HEK293T (cell line): ENCODE results near the gene IGF1R.

ENCODE experiments used
- FOXK2 ChIP-seq: fragments of 450-650 bp; IDR thresholded peaks from 2 replicates; pipeline ENCODE4 v1.6.1; 2016; ENCODE audit warnings: mild to moderate bottlenecking
- FOXM1 ChIP-seq: fragments of 450-650 bp; IDR thresholded peaks from 2 replicates; pipeline ENCODE4 v1.6.1; 2017; ENCODE audit warnings: mild to moderate bottlenecking, borderline replicate concordance
- HDGF ChIP-seq: fragments of 450-650 bp; IDR thresholded peaks from 2 replicates; pipeline ENCODE4 v1.6.1; 2017; ENCODE audit warnings: antibody characterized with exemption, borderline replicate concordance
- L3MBTL2 ChIP-seq: fragments of 450-650 bp; conservative IDR thresholded peaks from 2 replicates; pipeline ENCODE4 v1.6.1; 2016; ENCODE audit warnings: mild to moderate bottlenecking
- NFRKB ChIP-seq: fragments of 450-650 bp; IDR thresholded peaks from 2 replicates; pipeline ENCODE4 v1.6.1; 2016; ENCODE audit warnings: mild to moderate bottlenecking, moderate library complexity
- SP1 ChIP-seq: fragments of 450-650 bp; IDR thresholded peaks from 2 replicates; pipeline ENCODE4 v1.6.1; 2017
- SUZ12 ChIP-seq: fragments of 450-650 bp; IDR thresholded peaks from 2 replicates; pipeline ENCODE4 v1.6.1; 2016; ENCODE audit warnings: mild to moderate bottlenecking
- TARDBP ChIP-seq: fragments of 450-650 bp; IDR thresholded peaks from 2 replicates; pipeline ENCODE4 v1.6.1; 2016
- ZNF384 ChIP-seq: fragments of 450-650 bp; IDR thresholded peaks from 2 replicates; pipeline ENCODE4 v1.6.1; 2016

- TF ChIP-seq SP1 (no peak), FOXK2 (no peak), ZNF384 (no peak), L3MBTL2 (no peak), HDGF (no peak), FOXM1 (no peak), SUZ12 (no peak), TARDBP (no peak), NFRKB (no peak)
Observed at GRCh38 chr15:98655732-98656131, 7.4 kb downstream of the IGF1R start.
